Neural cell (in vitro differentiated cells): ENCODE measurements around the gene MMP7.

Experiments used
- EP300 ChIP-seq: fragments of 450-650 bp; conservative IDR thresholded peaks from 2 replicates; pipeline ENCODE4 v1.6.1; 2014; ENCODE audit warnings: antibody characterized with exemption, mild to moderate bottlenecking, moderate library complexity; ENCODE audit not compliant: poor library complexity, severe bottlenecking
- EZH2 ChIP-seq: fragments of 200-600, 300-800 bp; shearing (Covaris generic), sonication (generic); IDR thresholded peaks from 2 replicates; pipeline ENCODE4 v1.6.1; 2014; ENCODE audit warnings: antibody characterized with exemption, low read length, borderline replicate concordance, mild to moderate bottlenecking; ENCODE audit not compliant: insufficient read depth, poor library complexity, severe bottlenecking
- RAD21 ChIP-seq: fragments of 450-650 bp; conservative IDR thresholded peaks from 2 replicates; pipeline ENCODE4 v1.6.1; 2014; ENCODE audit warnings: antibody characterized with exemption, mild to moderate bottlenecking, moderate library complexity
- SMC3 ChIP-seq: fragments of 450-650 bp; conservative IDR thresholded peaks from 2 replicates; pipeline ENCODE4 v1.6.1; 2014; ENCODE audit warnings: antibody characterized with exemption, mild to moderate bottlenecking, moderate library complexity; ENCODE audit not compliant: poor library complexity
- TAF1 ChIP-seq: IDR thresholded peaks from 2 replicates; pipeline ENCODE4 v1.6.1; 2012; ENCODE audit warnings: low read depth
- TF ChIP-seq, protein P1 (sequence below): fragments of 450-650 bp; IDR thresholded peaks from 2 replicates; pipeline ENCODE4 v1.5.1; 2014; ENCODE audit warnings: antibody characterized with exemption, mild to moderate bottlenecking, moderate library complexity; ENCODE audit not compliant: poor library complexity, severe bottlenecking
- TF ChIP-seq, protein P2 (sequence below): IDR thresholded peaks from 2 replicates; pipeline ENCODE4 v1.6.1; 2012; ENCODE audit warnings: borderline replicate concordance

DNA sequence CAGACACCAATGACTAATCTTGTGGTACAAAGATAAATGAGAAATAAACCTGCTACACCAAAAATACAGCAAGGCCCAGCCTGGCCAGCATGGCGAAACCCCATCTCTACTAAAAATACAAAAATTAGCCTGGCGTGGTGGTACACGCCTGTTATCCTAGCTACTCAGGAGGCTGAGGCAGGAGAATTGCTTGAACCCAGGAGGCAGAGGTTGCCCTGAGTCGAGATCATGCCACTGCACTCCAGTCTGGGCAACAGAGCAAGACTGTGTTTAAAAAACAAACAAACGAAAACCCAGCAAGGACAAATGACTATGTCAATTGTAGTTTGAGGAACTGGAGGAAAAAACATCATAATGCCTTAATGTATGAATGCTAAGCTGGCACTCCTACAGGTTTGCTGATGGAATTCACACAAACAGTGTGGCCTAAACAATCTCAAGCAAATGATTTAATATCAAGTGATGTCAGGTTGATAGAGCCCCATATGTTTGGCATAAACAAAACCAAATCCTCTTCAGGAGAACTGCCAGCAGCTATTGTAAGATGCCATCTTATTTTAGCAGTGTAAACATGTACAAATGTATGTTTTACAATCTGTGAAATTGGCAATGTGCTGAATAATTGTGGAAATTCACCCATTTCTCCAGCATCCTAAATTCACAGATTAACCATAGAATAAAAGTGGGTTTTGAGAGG, 20.0 kb downstream of the MMP7 start:
- TF ChIP-seq, protein P1, sequence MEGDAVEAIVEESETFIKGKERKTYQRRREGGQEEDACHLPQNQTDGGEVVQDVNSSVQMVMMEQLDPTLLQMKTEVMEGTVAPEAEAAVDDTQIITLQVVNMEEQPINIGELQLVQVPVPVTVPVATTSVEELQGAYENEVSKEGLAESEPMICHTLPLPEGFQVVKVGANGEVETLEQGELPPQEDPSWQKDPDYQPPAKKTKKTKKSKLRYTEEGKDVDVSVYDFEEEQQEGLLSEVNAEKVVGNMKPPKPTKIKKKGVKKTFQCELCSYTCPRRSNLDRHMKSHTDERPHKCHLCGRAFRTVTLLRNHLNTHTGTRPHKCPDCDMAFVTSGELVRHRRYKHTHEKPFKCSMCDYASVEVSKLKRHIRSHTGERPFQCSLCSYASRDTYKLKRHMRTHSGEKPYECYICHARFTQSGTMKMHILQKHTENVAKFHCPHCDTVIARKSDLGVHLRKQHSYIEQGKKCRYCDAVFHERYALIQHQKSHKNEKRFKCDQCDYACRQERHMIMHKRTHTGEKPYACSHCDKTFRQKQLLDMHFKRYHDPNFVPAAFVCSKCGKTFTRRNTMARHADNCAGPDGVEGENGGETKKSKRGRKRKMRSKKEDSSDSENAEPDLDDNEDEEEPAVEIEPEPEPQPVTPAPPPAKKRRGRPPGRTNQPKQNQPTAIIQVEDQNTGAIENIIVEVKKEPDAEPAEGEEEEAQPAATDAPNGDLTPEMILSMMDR, result no peak
- TF ChIP-seq TAF1 (no peak), EP300 (no peak), RAD21 (no peak), SMC3 (no peak), EZH2 (no peak)
- TF ChIP-seq, protein P2, sequence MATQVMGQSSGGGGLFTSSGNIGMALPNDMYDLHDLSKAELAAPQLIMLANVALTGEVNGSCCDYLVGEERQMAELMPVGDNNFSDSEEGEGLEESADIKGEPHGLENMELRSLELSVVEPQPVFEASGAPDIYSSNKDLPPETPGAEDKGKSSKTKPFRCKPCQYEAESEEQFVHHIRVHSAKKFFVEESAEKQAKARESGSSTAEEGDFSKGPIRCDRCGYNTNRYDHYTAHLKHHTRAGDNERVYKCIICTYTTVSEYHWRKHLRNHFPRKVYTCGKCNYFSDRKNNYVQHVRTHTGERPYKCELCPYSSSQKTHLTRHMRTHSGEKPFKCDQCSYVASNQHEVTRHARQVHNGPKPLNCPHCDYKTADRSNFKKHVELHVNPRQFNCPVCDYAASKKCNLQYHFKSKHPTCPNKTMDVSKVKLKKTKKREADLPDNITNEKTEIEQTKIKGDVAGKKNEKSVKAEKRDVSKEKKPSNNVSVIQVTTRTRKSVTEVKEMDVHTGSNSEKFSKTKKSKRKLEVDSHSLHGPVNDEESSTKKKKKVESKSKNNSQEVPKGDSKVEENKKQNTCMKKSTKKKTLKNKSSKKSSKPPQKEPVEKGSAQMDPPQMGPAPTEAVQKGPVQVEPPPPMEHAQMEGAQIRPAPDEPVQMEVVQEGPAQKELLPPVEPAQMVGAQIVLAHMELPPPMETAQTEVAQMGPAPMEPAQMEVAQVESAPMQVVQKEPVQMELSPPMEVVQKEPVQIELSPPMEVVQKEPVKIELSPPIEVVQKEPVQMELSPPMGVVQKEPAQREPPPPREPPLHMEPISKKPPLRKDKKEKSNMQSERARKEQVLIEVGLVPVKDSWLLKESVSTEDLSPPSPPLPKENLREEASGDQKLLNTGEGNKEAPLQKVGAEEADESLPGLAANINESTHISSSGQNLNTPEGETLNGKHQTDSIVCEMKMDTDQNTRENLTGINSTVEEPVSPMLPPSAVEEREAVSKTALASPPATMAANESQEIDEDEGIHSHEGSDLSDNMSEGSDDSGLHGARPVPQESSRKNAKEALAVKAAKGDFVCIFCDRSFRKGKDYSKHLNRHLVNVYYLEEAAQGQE, result no peak
